Right lobe of liver (tissue), 6 donors: ENCODE data around the gene NRXN3. TPM values are rescaled to one million over a fixed set of nuclear protein-coding genes. Genes with fewer than 3 reads are reported as not detected.
A peak's percentile ranks its signal among the peaks of the same experiment; 100 is the strongest.

ENCODE experiments used
- ATAC-seq, 4 donors: fragments of 200-7000 bp; cut with Tn5 transposase; one replicate each; pipeline ENCODE4 v1.9.1; 2020; ENCODE audit warnings: mild to moderate bottlenecking in 4 of 4, moderate library complexity in 4 of 4
- DNase-seq, 3 donors: peaks; one replicate each; pipeline ENCODE4 v3.0.0-alpha.2; 2020
- H3K27ac ChIP-seq, 3 donors: fragments of 200-600 bp; one replicate each; pipeline ENCODE4 v1.8.0; 2022
- H3K27me3 ChIP-seq, 2 donors: fragments of 200-600 bp; one replicate each; pipeline ENCODE4 v1.8.0; 2022
- H3K36me3 ChIP-seq, 4 donors: fragments of 200-600 bp; sonication (generic) in 1 of 4; one replicate each; pipeline versions ENCODE4 v1.5.1 to v1.8.0; 2017 to 2022; ENCODE audit warnings: control low read depth in 1 of 4
- H3K4me1 ChIP-seq, 4 donors: fragments of 200-600 bp; sonication (generic) in 1 of 4; one replicate each; pipeline versions ENCODE4 v1.5.1 to v1.8.0; 2017 to 2022; ENCODE audit warnings: control low read depth in 1 of 4
- H3K4me3 ChIP-seq, 3 donors: fragments of 200-600 bp; one replicate each; pipeline ENCODE4 v1.8.0; 2022
- H3K9me3 ChIP-seq, 4 donors: fragments of 200-600 bp; sonication (generic) in 1 of 4; one replicate each; pipeline versions ENCODE4 v1.5.1 to v1.8.0; 2017 to 2022; ENCODE audit warnings: control low read depth in 1 of 4
- CTCF ChIP-seq, 4 donors: fragments of 200-600 bp in 3 of 4; fragments of 450-650 bp in 1 of 4; IDR thresholded peaks; one replicate each; pipeline versions ENCODE4 v1.5.1 to v1.8.0; 2016 to 2022; ENCODE audit warnings: antibody characterized with exemption in 4 of 4, mild to moderate bottlenecking in 2 of 4
- POLR2A ChIP-seq: fragments of 450-650 bp; IDR thresholded peaks from one replicate; pipeline ENCODE4 v1.6.1; 2017; ENCODE audit warnings: antibody characterized with exemption, mild to moderate bottlenecking
- WGBS: methylation state at CpG from one replicate; pipeline ENCODE4 v1.1.6; 2018; ENCODE audit warnings: low coverage, low lambda C conversion rate; ENCODE audit not compliant: insufficient coverage; ENCODE audit errors: missing lambda C conversion rate; 5-methylcytosine and 5-hydroxymethylcytosine counted together
- intact Hi-C, 2 donors: fragments of 100-400 bp; cut with DNase I; formaldehyde crosslinking; loops; one replicate each; pipeline versions ENCODE4 v1.11.2 to v1.14.1; 2022
- total RNA-seq, 6 experiments: library from RNA; depleted of rRNA in 2 of 6; stranded (reverse); fragments of >200 nt in 2 of 6; fragmentation: NEBNext Ultra II Directional in 3 of 6; extraction: Animal tissue kit (Norgen Biotek cat#: 25700) in 3 of 6; gene quantifications; one replicate each; pipeline versions ENCODE4 v1.1.0 to v1.2.4, GENCODE V29; 2016 to 2023
- donor health status: DM: no; HTN: yes; CAD: no.
- donor health status: DM: no; HTN: no; CAD: no.
- donor health status: DM: no; HTN: no; CAD: no.
- donor health status: DM: no; HTN: yes; CAD: no.
- donor health status: DM: no; HTN: yes; CAD: no.

The NRXN3 gene
- total RNA-seq, 6 experiments from 2014 or later, result 0.06 to 0.51 (median 0.23) TPM; not detected in 1

GRCh38 chr14:79408696-79409095, 1238.5 kb downstream of the NRXN3 start:
- WGBS, result 73% methylated on average over 1 of the region's 1 CpG
- no peak for TF ChIP-seq POLR2A
- TF ChIP-seq CTCF (IDR thresholded peaks at IDR 0.05), result no peak

GRCh38 chr14:79411403-79412174, 1241.4 kb downstream of the NRXN3 start:
- Histone ChIP-seq H3K9me3 (no peaks in the 10 kb centered on the region), H3K27ac (no peak overlapping the region), H3K4me1 (peaks cover 0 to 5% (median 0%) of the 10 kb centered on the region in 4 donors), H3K4me3 (no peak overlapping the region), H3K36me3 (no peaks in the 10 kb centered on the region), H3K27me3 (no peaks in the 10 kb centered on the region)
- TF ChIP-seq CTCF (IDR thresholded peaks at IDR 0.05) (no peak), POLR2A (no peak)
- intact Hi-C loops, result no loop called here
- DNase-seq (no peak), ATAC-seq (no peak)
- WGBS, result 55% methylated on average over 3 of the region's 3 CpGs

More at GRCh38 chr14:79408696-79409095, 1238.5 kb downstream of the NRXN3 start:
- H3K4me1 ChIP-seq, result peaks cover 0 to 5% (median under 1%) of the 10 kb centered on the region in 4 donors
- H3K4me3 ChIP-seq, result no peak overlapping the region
- H3K27me3 ChIP-seq, result no peaks in the 10 kb centered on the region
- intact Hi-C loops, result no loop called here
- no peaks in the 10 kb centered on the region for H3K36me3 ChIP-seq
- no peak overlapping the region for H3K27ac ChIP-seq
- ATAC-seq, result no peak
- no peak for DNase-seq
- no peaks in the 10 kb centered on the region for H3K9me3 ChIP-seq

GRCh38 chr14:79412822-79413221, 1242.6 kb downstream of the NRXN3 start:
- Histone ChIP-seq H3K27me3 (no peaks in the 10 kb centered on the region), H3K9me3 (no peaks in the 10 kb centered on the region), H3K4me1 (peaks cover 0 to 5% (median 0%) of the 10 kb centered on the region in 4 donors), H3K27ac (no peak overlapping the region), H3K36me3 (no peaks in the 10 kb centered on the region), H3K4me3 (no peak overlapping the region)
- no peak for TF ChIP-seq CTCF (IDR thresholded peaks at IDR 0.05)
- TF ChIP-seq POLR2A, result no peak
- intact Hi-C loops, result no loop called here
- WGBS, result 25% methylated on average over 2 of the region's 2 CpGs
- DNase-seq (no peak), ATAC-seq (peak; percentile 45 to 96 (median 76))

GRCh38 chr14:79413734-79414428, 1243.7 kb downstream of the NRXN3 start:
- Histone ChIP-seq H3K36me3 (no peaks in the 10 kb centered on the region), H3K27me3 (no peaks in the 10 kb centered on the region), H3K27ac (no peak overlapping the region), H3K4me1 (peaks cover 0 to 5% (median 0%) of the 10 kb centered on the region in 4 donors), H3K4me3 (no peak overlapping the region), H3K9me3 (no peaks in the 10 kb centered on the region)
- DNase-seq, result no peak
- intact Hi-C loops, result no loop called here
- ATAC-seq, result no peak
- TF ChIP-seq CTCF (IDR thresholded peaks at IDR 0.05), result no peak
- no peak for TF ChIP-seq POLR2A
- WGBS, result 89% methylated on average over 4 of the region's 4 CpGs
